NT2/D1 (cell line): ENCODE results near the gene CDH8.

Source experiments
- SUZ12 ChIP-seq: IDR thresholded peaks from 2 replicates; pipeline ENCODE4 v1.6.1; 2011; ENCODE audit not compliant: insufficient read length, insufficient read depth; ENCODE audit errors: extremely low read depth
- YY1 ChIP-seq: IDR thresholded peaks from 2 replicates; pipeline ENCODE4 v1.6.1; 2011; ENCODE audit not compliant: insufficient read length, insufficient read depth
- ZNF274 ChIP-seq: IDR thresholded peaks from 2 replicates; pipeline ENCODE4 v1.6.1; 2011; ENCODE audit warnings: mild to moderate bottlenecking, low read depth, low read length

GRCh38 chr16:61721544-61721943 lies 314.7 kb downstream of the CDH8 start:
- no peak for TF ChIP-seq YY1
- no peak for TF ChIP-seq SUZ12
- TF ChIP-seq ZNF274: no peak
